ENCODE data around the gene TMEM30B. TPM values are rescaled to one million over a fixed set of nuclear protein-coding genes. Genes with fewer than 3 reads are reported as not detected.

Gene TMEM30B
- total and polyA plus RNA-seq, 10 of the 15 experiments (the other 5 are each of a cell fraction or from before 2014, with no cell fraction given) = 0.10 TPM; not detected in 9

DNA sequence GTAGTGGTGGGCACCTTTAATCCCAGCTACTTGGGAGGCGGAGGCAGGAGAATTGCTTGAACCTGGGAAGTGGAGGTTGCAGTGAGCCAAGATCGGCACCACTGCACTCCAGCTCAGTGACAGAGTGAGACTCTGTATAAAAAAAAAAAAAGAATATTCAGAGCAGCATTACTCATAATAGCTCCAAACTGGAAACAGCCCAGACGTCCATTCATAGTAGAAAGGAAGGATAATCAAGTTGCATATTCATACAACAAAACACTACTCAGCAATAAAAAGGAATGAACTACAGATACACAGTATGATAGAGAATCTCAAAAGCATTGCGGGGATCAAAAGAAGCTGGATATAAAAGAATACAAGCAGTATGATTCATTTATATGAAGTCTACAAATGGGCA lies 19.1 kb downstream of the TMEM30B start:
- TF ChIP-seq HDAC6 (IDR thresholded peaks at IDR 0.05; ENCODE audit: unreplicated experiment) (no peak), CEBPB (IDR thresholded peaks at IDR 0.05; ENCODE audit: borderline replicate concordance in 1 of 2, low read depth in 2 of 2, low read length in 2 of 2) (no peak), ETV6 (conservative IDR thresholded peaks at IDR 0.05 in 1 of 2, IDR thresholded peaks at IDR 0.05 in 1 of 2; ENCODE audit: borderline replicate concordance in 1 of 2, low read depth in 1 of 2) (no peak), MEF2A (IDR thresholded peaks at IDR 0.05; ENCODE audit: insufficient read depth, low read depth, low read length) (no peak), FOS (IDR thresholded peaks at IDR 0.05; ENCODE audit: borderline replicate concordance, extremely low read depth, insufficient read length) (no peak)
- TF ChIP-seq, protein P1, sequence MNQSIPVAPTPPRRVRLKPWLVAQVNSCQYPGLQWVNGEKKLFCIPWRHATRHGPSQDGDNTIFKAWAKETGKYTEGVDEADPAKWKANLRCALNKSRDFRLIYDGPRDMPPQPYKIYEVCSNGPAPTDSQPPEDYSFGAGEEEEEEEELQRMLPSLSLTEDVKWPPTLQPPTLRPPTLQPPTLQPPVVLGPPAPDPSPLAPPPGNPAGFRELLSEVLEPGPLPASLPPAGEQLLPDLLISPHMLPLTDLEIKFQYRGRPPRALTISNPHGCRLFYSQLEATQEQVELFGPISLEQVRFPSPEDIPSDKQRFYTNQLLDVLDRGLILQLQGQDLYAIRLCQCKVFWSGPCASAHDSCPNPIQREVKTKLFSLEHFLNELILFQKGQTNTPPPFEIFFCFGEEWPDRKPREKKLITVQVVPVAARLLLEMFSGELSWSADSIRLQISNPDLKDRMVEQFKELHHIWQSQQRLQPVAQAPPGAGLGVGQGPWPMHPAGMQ (IDR thresholded peaks at IDR 0.05; ENCODE audit: borderline replicate concordance) = no peak
- TF ChIP-seq, protein P2, sequence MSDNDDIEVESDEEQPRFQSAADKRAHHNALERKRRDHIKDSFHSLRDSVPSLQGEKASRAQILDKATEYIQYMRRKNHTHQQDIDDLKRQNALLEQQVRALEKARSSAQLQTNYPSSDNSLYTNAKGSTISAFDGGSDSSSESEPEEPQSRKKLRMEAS (IDR thresholded peaks at IDR 0.05; ENCODE audit: low read depth, low read length) = no peak
- TF ChIP-seq, protein P3, sequence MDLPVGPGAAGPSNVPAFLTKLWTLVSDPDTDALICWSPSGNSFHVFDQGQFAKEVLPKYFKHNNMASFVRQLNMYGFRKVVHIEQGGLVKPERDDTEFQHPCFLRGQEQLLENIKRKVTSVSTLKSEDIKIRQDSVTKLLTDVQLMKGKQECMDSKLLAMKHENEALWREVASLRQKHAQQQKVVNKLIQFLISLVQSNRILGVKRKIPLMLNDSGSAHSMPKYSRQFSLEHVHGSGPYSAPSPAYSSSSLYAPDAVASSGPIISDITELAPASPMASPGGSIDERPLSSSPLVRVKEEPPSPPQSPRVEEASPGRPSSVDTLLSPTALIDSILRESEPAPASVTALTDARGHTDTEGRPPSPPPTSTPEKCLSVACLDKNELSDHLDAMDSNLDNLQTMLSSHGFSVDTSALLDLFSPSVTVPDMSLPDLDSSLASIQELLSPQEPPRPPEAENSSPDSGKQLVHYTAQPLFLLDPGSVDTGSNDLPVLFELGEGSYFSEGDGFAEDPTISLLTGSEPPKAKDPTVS (IDR thresholded peaks at IDR 0.05; ENCODE audit: low read depth, low read length) = no peak
- CTCF ChIA-PET = interaction anchor here (2.1 kb wide), 2 partner anchors 8 to 637 kb away, joined by 4 to 10 read pairs; no protein-coding TSS in a partner anchor
- no peaks in the 10 kb centered on the region for H3K79me2 ChIP-seq (ENCODE audit: control insufficient read depth, insufficient read depth, low read length)
- in situ Hi-C loops (cut with MboI) = no loop called here
- FAIRE-seq = no peak
- no peak overlapping the region for H3K4me2 ChIP-seq (ENCODE audit: control insufficient read depth, insufficient read depth)
- H3K4me3 ChIP-seq = no peak overlapping the region
- H3K9ac ChIP-seq (ENCODE audit: control insufficient read depth, insufficient read depth, low read length) = no peak overlapping the region
- no peak overlapping the region for H2AFZ ChIP-seq (ENCODE audit: control insufficient read depth, low read depth, low read length)
- ATAC-seq = no peak
- 64% methylated on average over 4 of the region's 4 CpGs for WGBS (ENCODE audit: insufficient coverage, insufficient replicate concordance, low lambda C conversion rate, missing lambda C conversion rate)
- no TSS peak for BruUV-seq (replicated peaks)
- SMC1A ChIA-PET (ENCODE audit: uncharacterized antibody, unreplicated experiment) = interaction anchor here (1.0 to 1.9 kb wide), 2 partner anchors 8 to 574 kb away, joined by 4 to 5 read pairs; no protein-coding TSS in a partner anchor
- no peaks in the 10 kb centered on the region for H3K9me3 ChIP-seq (replicated peaks; ENCODE audit: control insufficient read depth, insufficient read depth, low read length)
- no peaks in the 10 kb centered on the region for H4K20me1 ChIP-seq (ENCODE audit: control insufficient read depth, insufficient read depth)
- POLR2A ChIA-PET = no interaction called here
- intact Hi-C loops (cut with micrococcal nuclease; ENCODE audit: unreplicated experiment) = no loop called here
- RAD21 ChIA-PET (ENCODE audit: unreplicated experiment) = no interaction called here
- no peaks in the 10 kb centered on the region for H3K4me1 ChIP-seq (ENCODE audit: control insufficient read depth, insufficient read depth, low read length)
- H3K27ac ChIP-seq (ENCODE audit: control insufficient read depth, insufficient read depth) = no peak overlapping the region
- DNase-seq (ENCODE audit: low read depth, low spot score) = no peak
- no peaks in the 10 kb centered on the region for H3K36me3 ChIP-seq (ENCODE audit: control insufficient read depth in 2 of 2, insufficient read depth in 2 of 2, low read length in 1 of 2)
- H3K27me3 ChIP-seq (replicated peaks in 1 of 2; ENCODE audit: control insufficient read depth in 2 of 2, insufficient read depth in 2 of 2, low read length in 1 of 2) = peaks cover 0 to 5% of the 10 kb centered on the region in 2 experiments; a peak in 1 of 4 replicates
